Panc1 (cell line): ENCODE data around the gene FGG. TPM values are rescaled to one million over a fixed set of nuclear protein-coding genes. Genes with fewer than 3 reads are reported as not detected.

ENCODE experiments used
- ATAC-seq: fragments of 200-7000 bp; cut with Tn5 transposase; 2 replicates; pipeline ENCODE4 v1.9.1; 2020; ENCODE audit warnings: mild to moderate bottlenecking, moderate library complexity
- BruUV-seq: library from RNA; stranded (reverse); fragments of 400-500 nt; replicated peaks from 2 replicates; lab custom pipeline; 2021; lab: Mats Ljungman, UMichigan
- CTCF ChIA-PET: fragments of 300-600 bp; sonication (Branson Sonifier 250); formaldehyde crosslinking; loops from one replicate; lab custom pipeline; 2022; ENCODE audit warnings: antibody characterized with exemption; lab: Charles Lee
- POLR2A ChIA-PET: fragments of 300-600 bp; sonication (Branson Sonifier 250); formaldehyde crosslinking; loops from one replicate; lab custom pipeline; 2022; ENCODE audit warnings: antibody characterized with exemption; lab: Charles Lee
- DNase-seq: peaks from one replicate; pipeline ENCODE4 v3.0.0-alpha.2; 2010; ENCODE audit warnings: low read depth, low spot score
- H3K27ac ChIP-seq: 2 replicates; pipeline ENCODE4 v1.5.1; 2011; ENCODE audit warnings: mild to moderate bottlenecking, low read length, inconsistent platforms
- H3K27me3 ChIP-seq: fragments of 200-500 bp; sonication (Bioruptor generic); 2 replicates; pipeline ENCODE4 v1.6.0; 2014; ENCODE audit warnings: low read length, inconsistent platforms; ENCODE audit not compliant: control insufficient read depth, insufficient read depth
- H3K36me3 ChIP-seq: fragments of 200-500 bp; sonication (Bioruptor generic); 2 replicates; pipeline ENCODE4 v1.5.1; 2014; ENCODE audit warnings: inconsistent platforms, mild to moderate bottlenecking, low read length, moderate library complexity; ENCODE audit not compliant: control insufficient read depth, insufficient read depth
- H3K4me1 ChIP-seq: 2 replicates; pipeline ENCODE4 v1.5.1; 2011; ENCODE audit warnings: inconsistent platforms, mild to moderate bottlenecking, low read length, moderate library complexity; ENCODE audit not compliant: control insufficient read depth, insufficient read depth
- H3K4me3 ChIP-seq, 2 experiments: 2 replicates each; pipeline ENCODE4 v1.5.1; 2011 to 2012; ENCODE audit warnings: low read depth in 2 of 2, low read length in 2 of 2, mild to moderate bottlenecking in 2 of 2, inconsistent platforms in 1 of 2, moderate library complexity in 1 of 2
- H3K9me3 ChIP-seq: fragments of 200-500 bp; sonication (Bioruptor generic); 2 replicates; pipeline ENCODE4 v1.5.1; 2014; ENCODE audit warnings: low read depth, mild to moderate bottlenecking, inconsistent platforms, low read length, moderate library complexity; ENCODE audit not compliant: control insufficient read depth, insufficient read depth
- POLR2AphosphoS5 ChIP-seq: IDR thresholded peaks from 2 replicates; pipeline ENCODE4 v1.6.1; 2012; ENCODE audit warnings: mild to moderate bottlenecking, low read depth, low read length, moderate library complexity
- SIN3A ChIP-seq: IDR thresholded peaks from 2 replicates; pipeline ENCODE4 v1.6.1; 2012; ENCODE audit warnings: low read depth, mild to moderate bottlenecking, low read length, moderate library complexity, borderline replicate concordance; ENCODE audit not compliant: insufficient read depth
- TCF7L2 ChIP-seq: IDR thresholded peaks from 2 replicates; pipeline ENCODE4 v1.6.1; 2011; ENCODE audit warnings: mild to moderate bottlenecking, low read depth, low read length, inconsistent platforms
- in situ Hi-C: cut with HindIII; loops from 2 replicates; pipeline ENCODE4 v1.10.0; 2016; ENCODE audit warnings: low sequenced_read_pairs, low pct_unique_long_range_greater_than_20kb
- intact Hi-C: fragments of 100-400 bp; cut with micrococcal nuclease; formaldehyde crosslinking; loops from one replicate; pipeline ENCODE4 v1.10.0; 2022; ENCODE audit not compliant: unreplicated experiment
- total RNA-seq: library from RNA; stranded (reverse); gene quantifications from one replicate; pipeline ENCODE4 v1.2.1, GENCODE V29; 2021; ENCODE audit not compliant: unreplicated experiment
- TF ChIP-seq, protein P1 (sequence below), 2 experiments: IDR thresholded peaks; 2 replicates each; pipeline ENCODE4 v1.6.1; 2011 to 2012; ENCODE audit warnings: low read depth in 2 of 2, control low read depth in 1 of 2, low read length in 1 of 2, mild to moderate bottlenecking in 1 of 2, moderate library complexity in 1 of 2; ENCODE audit not compliant: insufficient read depth in 1 of 2
- TF ChIP-seq, protein P2 (sequence below): fragments of 450-650 bp; IDR thresholded peaks from 2 replicates; pipeline ENCODE4 v1.5.1; 2017; ENCODE audit warnings: mild to moderate bottlenecking

Gene FGG
- total RNA-seq, 1 experiment from 2014 or later, result 1.8 TPM

DNA sequence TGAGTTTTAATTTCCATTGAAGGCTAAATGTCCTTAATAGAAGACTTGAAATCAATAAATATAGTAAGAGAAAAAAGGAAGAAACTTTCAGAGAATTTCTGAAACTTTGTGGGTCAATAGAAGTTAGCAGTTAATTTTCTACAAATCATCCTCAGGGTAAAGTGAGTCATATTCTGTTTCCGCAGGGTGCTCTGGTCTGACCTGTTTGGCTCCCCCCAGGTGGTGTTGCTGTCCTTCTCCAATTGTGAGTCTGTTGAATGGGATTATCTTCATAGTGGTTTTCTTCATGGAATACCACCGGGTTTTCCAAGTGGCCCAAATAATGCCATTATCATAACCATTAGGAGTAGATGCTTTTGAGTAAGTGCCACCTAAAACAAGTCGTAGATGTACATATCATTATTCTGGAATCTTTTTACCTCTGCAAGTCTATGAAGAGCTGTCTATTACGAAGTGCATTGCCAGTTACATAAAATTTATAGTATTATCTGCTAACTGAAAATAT lies 7.7 kb downstream of the FGG start:
- ATAC-seq (no peak), DNase-seq (no peak)
- no peak overlapping the region for H3K4me3 ChIP-seq
- H3K36me3 ChIP-seq, result no peaks in the 10 kb centered on the region
- intact Hi-C loops, result no loop called here
- TF ChIP-seq, protein P1, sequence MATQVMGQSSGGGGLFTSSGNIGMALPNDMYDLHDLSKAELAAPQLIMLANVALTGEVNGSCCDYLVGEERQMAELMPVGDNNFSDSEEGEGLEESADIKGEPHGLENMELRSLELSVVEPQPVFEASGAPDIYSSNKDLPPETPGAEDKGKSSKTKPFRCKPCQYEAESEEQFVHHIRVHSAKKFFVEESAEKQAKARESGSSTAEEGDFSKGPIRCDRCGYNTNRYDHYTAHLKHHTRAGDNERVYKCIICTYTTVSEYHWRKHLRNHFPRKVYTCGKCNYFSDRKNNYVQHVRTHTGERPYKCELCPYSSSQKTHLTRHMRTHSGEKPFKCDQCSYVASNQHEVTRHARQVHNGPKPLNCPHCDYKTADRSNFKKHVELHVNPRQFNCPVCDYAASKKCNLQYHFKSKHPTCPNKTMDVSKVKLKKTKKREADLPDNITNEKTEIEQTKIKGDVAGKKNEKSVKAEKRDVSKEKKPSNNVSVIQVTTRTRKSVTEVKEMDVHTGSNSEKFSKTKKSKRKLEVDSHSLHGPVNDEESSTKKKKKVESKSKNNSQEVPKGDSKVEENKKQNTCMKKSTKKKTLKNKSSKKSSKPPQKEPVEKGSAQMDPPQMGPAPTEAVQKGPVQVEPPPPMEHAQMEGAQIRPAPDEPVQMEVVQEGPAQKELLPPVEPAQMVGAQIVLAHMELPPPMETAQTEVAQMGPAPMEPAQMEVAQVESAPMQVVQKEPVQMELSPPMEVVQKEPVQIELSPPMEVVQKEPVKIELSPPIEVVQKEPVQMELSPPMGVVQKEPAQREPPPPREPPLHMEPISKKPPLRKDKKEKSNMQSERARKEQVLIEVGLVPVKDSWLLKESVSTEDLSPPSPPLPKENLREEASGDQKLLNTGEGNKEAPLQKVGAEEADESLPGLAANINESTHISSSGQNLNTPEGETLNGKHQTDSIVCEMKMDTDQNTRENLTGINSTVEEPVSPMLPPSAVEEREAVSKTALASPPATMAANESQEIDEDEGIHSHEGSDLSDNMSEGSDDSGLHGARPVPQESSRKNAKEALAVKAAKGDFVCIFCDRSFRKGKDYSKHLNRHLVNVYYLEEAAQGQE (IDR thresholded peaks at IDR 0.05; ENCODE audit: insufficient read depth in 1 of 2, low read depth in 2 of 2, low read length in 1 of 2), result no peak
- TF ChIP-seq POLR2AphosphoS5 (no peak), TCF7L2 (no peak), SIN3A (no peak)
- TF ChIP-seq, protein P2, sequence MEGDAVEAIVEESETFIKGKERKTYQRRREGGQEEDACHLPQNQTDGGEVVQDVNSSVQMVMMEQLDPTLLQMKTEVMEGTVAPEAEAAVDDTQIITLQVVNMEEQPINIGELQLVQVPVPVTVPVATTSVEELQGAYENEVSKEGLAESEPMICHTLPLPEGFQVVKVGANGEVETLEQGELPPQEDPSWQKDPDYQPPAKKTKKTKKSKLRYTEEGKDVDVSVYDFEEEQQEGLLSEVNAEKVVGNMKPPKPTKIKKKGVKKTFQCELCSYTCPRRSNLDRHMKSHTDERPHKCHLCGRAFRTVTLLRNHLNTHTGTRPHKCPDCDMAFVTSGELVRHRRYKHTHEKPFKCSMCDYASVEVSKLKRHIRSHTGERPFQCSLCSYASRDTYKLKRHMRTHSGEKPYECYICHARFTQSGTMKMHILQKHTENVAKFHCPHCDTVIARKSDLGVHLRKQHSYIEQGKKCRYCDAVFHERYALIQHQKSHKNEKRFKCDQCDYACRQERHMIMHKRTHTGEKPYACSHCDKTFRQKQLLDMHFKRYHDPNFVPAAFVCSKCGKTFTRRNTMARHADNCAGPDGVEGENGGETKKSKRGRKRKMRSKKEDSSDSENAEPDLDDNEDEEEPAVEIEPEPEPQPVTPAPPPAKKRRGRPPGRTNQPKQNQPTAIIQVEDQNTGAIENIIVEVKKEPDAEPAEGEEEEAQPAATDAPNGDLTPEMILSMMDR, result no peak
- H3K27me3 ChIP-seq, result no peaks in the 10 kb centered on the region
- H3K27ac ChIP-seq, result no peak overlapping the region
- H3K9me3 ChIP-seq, result no peaks in the 10 kb centered on the region
- no peaks in the 10 kb centered on the region for H3K4me1 ChIP-seq
- CTCF ChIA-PET, result no interaction called here
- POLR2A ChIA-PET, result no interaction called here
- in situ Hi-C loops, result no loop called here
- BruUV-seq, result no TSS peak

DNA sequence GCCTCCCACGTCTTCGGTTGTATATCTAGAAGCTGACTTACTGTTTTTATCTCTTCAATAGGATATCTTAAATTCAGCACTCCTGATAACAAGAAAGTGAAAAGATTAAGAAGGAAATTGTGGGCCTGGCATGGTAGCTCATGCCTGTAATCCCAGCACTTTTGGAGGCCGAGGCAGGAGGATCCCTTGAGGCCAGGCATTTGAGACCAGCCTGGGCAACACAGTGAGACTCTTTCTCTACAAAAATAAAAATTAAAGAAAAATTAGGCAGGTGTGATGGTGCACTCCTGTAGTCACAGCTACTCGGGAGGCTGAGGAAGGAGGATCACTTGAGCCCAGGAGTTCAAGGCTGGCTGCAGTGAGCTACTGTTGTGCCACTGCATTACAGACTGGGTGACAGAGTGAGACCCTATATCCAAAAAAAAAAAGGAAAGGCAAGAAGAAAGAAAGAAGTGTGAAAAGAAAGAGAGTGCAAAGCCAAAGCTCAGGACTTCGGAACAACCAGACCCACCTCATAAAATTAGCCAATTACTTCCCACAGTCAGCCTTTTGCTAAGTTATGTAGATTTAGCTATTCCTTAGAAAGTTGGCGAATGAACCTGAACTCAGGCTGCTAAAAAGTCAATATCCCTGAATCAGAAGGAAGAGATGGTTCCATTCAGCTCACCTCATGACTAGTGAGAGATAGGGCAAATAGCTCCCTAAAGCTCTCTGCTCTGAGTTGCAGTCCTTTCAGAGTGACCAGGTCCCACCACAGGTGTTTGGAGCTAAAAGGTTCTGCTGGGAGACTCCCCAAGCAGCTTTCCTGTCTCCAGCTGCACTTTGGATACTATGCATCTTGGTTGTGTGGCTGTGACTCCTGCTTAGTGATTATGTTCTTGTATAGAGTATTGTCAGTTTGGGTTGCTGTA lies 9.2 kb downstream of the FGG start:
- no peaks in the 10 kb centered on the region for H3K36me3 ChIP-seq
- ATAC-seq (no peak), DNase-seq (no peak)
- no TSS peak for BruUV-seq
- POLR2A ChIA-PET, result no interaction called here
- in situ Hi-C loops, result no loop called here
- no peak for TF ChIP-seq TCF7L2
- TF ChIP-seq, protein P1 (IDR thresholded peaks at IDR 0.05; ENCODE audit: insufficient read depth in 1 of 2, low read depth in 2 of 2, low read length in 1 of 2), result no peak
- no peak for TF ChIP-seq SIN3A
- TF ChIP-seq POLR2AphosphoS5, result no peak
- TF ChIP-seq, protein P2, result no peak
- intact Hi-C loops, result no loop called here
- no peaks in the 10 kb centered on the region for H3K27me3 ChIP-seq
- no peaks in the 10 kb centered on the region for H3K9me3 ChIP-seq
- no peak overlapping the region for H3K4me3 ChIP-seq
- no peak overlapping the region for H3K27ac ChIP-seq
- no peaks in the 10 kb centered on the region for H3K4me1 ChIP-seq
- CTCF ChIA-PET, result no interaction called here
